ENCODE results near the gene OXSM. TPM values are rescaled to one million over a fixed set of nuclear protein-coding genes. Genes with fewer than 3 reads are reported as not detected.

The OXSM gene
- total RNA-seq, 2 experiments from 2014 or later, result 9.2 to 12.8 TPM

Other genes starting within 250 kb of the OXSM start
- 100 to 1,000 TPM; 117 to 122 TPM for gene TOP2B, start 125.2 kb upstream of the OXSM start, total RNA-seq
- 10 to 100 TPM; 57.5 to 69.5 TPM for gene NGLY1, start 6.6 kb upstream of the OXSM start, total RNA-seq